Esophagus muscularis mucosa (tissue), 4 donors: Measurements from ENCODE around the gene DDAH1. TPM values are rescaled to one million over a fixed set of nuclear protein-coding genes. Genes with fewer than 3 reads are reported as not detected.

Experiments
- DNase-seq: peaks from one replicate; pipeline ENCODE4 v3.0.0-alpha.2; 2017; ENCODE audit errors: extremely low spot score
- H3K27ac ChIP-seq, 4 donors: fragments of 200-600 bp; sonication (generic); replicated peaks in 1 of 4; 1 replicate in 3 of 4; 2 replicates in 1 of 4; pipeline ENCODE4 v1.5.1; 2016 to 2019; ENCODE audit warnings: mild to moderate bottlenecking in 1 of 4
- H3K27me3 ChIP-seq, 4 donors: fragments of 200-600 bp; sonication (generic); one replicate each; pipeline versions ENCODE4 v1.5.1 to v1.6.0; 2016 to 2019
- H3K36me3 ChIP-seq, 4 donors: fragments of 200-600 bp; sonication (generic); one replicate each; pipeline ENCODE4 v1.5.1; 2016 to 2019
- H3K4me1 ChIP-seq, 4 donors: fragments of 200-600 bp; sonication (generic); one replicate each; pipeline ENCODE4 v1.5.1; 2016 to 2019
- H3K4me3 ChIP-seq, 4 donors: fragments of 200-600 bp; sonication (generic); 1 replicate in 2 of 4; 2 replicates in 2 of 4; pipeline ENCODE4 v1.5.1; 2016 to 2019; ENCODE audit warnings: mild to moderate bottlenecking in 4 of 4, moderate library complexity in 1 of 4
- H3K9me3 ChIP-seq, 4 donors: fragments of 200-600 bp; sonication (generic); 1 replicate in 3 of 4; 2 replicates in 1 of 4; pipeline ENCODE4 v1.5.1; 2016 to 2019
- EP300 ChIP-seq: sonication (generic); formaldehyde crosslinking; IDR thresholded peaks from one replicate; pipeline ENCODE4 v1.6.1; 2017; ENCODE audit warnings: antibody characterized with exemption
- POLR2A ChIP-seq: fragments of 450-650 bp; IDR thresholded peaks from one replicate; pipeline ENCODE4 v1.6.1; 2017; ENCODE audit warnings: antibody characterized with exemption, moderate library complexity, mild to moderate bottlenecking, low read depth
- POLR2AphosphoS5 ChIP-seq, 2 donors: sonication (generic); formaldehyde crosslinking; IDR thresholded peaks; one replicate each; pipeline ENCODE4 v1.6.1; 2017; ENCODE audit warnings: antibody characterized with exemption in 2 of 2
- WGBS: methylation state at CpG from one replicate; pipeline ENCODE4 v1.1.5; 2018; 5-methylcytosine and 5-hydroxymethylcytosine counted together
- intact Hi-C: fragments of 100-400 bp; cut with DNase I; formaldehyde crosslinking; loops from one replicate; pipeline ENCODE4 v1.15.1; 2023
- total RNA-seq, 4 donors: library from RNA; depleted of rRNA; stranded (reverse); fragments of >200 nt; gene quantifications; one replicate each; pipeline versions ENCODE4 v1.1.0 to v1.2.1, GENCODE V29; 2016
- TF ChIP-seq, protein P1 (sequence below), 3 experiments: fragments of 200-600 bp in 2 of 3; fragments of 450-650 bp in 1 of 3; sonication (generic) in 2 of 3; IDR thresholded peaks; one replicate each; pipeline ENCODE4 v1.5.1; 2017 to 2019; ENCODE audit warnings: antibody characterized with exemption in 3 of 3, mild to moderate bottlenecking in 2 of 3, moderate library complexity in 1 of 3

DDAH1 gene
- total RNA-seq, 4 donors from 2014 or later: 27.0 to 75.3 (median 38.0) TPM

DNA sequence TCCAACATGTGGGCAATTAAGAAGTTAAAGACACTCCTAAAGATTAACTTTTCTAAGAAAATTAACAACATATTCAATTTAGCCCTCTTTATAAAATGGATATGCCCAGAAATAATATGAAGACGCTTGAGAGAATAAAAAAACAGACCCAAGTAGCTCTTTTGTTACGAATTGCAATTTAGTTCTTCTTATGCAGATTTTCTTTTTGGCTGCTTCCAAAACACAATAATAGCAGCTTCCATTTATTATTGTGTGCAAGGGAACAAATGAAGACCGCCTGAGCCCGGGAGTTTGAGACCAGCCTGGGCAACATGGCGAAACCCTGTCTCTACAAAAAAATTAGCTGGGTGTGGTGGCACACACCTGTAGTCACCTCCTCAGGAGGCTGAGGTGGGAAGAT, 138.1 kb downstream of the DDAH1 start:
- H3K9me3 ChIP-seq: no peaks in the 10 kb centered on the region
- H3K4me1 ChIP-seq: peaks cover 25 to 28% (median 26%) of the 10 kb centered on the region in 4 donors
- intact Hi-C loops: no loop called here
- H3K27me3 ChIP-seq: no peaks in the 10 kb centered on the region
- H3K27ac ChIP-seq: no peak overlapping the region
- no peaks in the 10 kb centered on the region for H3K36me3 ChIP-seq
- no peak for DNase-seq
- TF ChIP-seq POLR2AphosphoS5 (IDR thresholded peaks at IDR 0.05) (no peak), EP300 (no peak), POLR2A (no peak)
- TF ChIP-seq, protein P1, sequence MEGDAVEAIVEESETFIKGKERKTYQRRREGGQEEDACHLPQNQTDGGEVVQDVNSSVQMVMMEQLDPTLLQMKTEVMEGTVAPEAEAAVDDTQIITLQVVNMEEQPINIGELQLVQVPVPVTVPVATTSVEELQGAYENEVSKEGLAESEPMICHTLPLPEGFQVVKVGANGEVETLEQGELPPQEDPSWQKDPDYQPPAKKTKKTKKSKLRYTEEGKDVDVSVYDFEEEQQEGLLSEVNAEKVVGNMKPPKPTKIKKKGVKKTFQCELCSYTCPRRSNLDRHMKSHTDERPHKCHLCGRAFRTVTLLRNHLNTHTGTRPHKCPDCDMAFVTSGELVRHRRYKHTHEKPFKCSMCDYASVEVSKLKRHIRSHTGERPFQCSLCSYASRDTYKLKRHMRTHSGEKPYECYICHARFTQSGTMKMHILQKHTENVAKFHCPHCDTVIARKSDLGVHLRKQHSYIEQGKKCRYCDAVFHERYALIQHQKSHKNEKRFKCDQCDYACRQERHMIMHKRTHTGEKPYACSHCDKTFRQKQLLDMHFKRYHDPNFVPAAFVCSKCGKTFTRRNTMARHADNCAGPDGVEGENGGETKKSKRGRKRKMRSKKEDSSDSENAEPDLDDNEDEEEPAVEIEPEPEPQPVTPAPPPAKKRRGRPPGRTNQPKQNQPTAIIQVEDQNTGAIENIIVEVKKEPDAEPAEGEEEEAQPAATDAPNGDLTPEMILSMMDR (IDR thresholded peaks at IDR 0.05): no peak
- no peak overlapping the region for H3K4me3 ChIP-seq
- WGBS: 97% methylated on average over 5 of the region's 5 CpGs

DNA sequence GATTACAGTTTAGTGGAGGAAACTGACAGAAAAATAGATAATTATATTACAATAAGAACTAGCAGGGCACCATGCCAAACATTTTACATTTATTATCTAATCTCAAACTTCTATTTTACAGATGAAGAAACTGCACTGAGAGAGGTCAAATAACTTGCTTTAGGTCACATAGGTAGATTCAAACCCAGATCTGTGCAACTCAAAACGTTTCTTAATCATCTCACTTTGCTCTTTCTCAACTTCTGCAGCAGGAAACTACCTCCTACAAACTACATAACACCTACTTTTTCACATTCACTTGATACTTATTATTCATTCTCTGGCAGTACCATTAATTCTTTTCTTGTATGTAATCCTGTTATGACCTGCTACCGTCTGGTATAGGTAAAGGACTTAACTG, 138.6 kb downstream of the DDAH1 start:
- H3K27ac ChIP-seq: no peak overlapping the region
- intact Hi-C loops: no loop called here
- TF ChIP-seq POLR2A: no peak
- TF ChIP-seq POLR2AphosphoS5 (IDR thresholded peaks at IDR 0.05): no peak
- TF ChIP-seq, protein P1 (IDR thresholded peaks at IDR 0.05): no peak
- no peak for TF ChIP-seq EP300
- 68% methylated on average over 2 of the region's 2 CpGs for WGBS
- no peaks in the 10 kb centered on the region for H3K9me3 ChIP-seq
- no peaks in the 10 kb centered on the region for H3K27me3 ChIP-seq
- no peak for DNase-seq
- peaks cover 23 to 28% (median 26%) of the 10 kb centered on the region in 4 donors for H3K4me1 ChIP-seq
- H3K36me3 ChIP-seq: no peaks in the 10 kb centered on the region
- no peak overlapping the region for H3K4me3 ChIP-seq

GRCh38 chr1:85325920-85326319, 139.0 kb downstream of the DDAH1 start:
- DNase-seq: no peak
- Histone ChIP-seq H3K27me3 (no peaks in the 10 kb centered on the region), H3K9me3 (no peaks in the 10 kb centered on the region), H3K36me3 (no peaks in the 10 kb centered on the region), H3K4me3 (no peak overlapping the region), H3K27ac (no peak overlapping the region), H3K4me1 (peaks cover 19 to 25% (median 23%) of the 10 kb centered on the region in 4 donors)
- TF ChIP-seq POLR2A (no peak), POLR2AphosphoS5 (IDR thresholded peaks at IDR 0.05) (no peak), EP300 (no peak)
- TF ChIP-seq, protein P1 (IDR thresholded peaks at IDR 0.05): no peak
- intact Hi-C loops: no loop called here

DNA sequence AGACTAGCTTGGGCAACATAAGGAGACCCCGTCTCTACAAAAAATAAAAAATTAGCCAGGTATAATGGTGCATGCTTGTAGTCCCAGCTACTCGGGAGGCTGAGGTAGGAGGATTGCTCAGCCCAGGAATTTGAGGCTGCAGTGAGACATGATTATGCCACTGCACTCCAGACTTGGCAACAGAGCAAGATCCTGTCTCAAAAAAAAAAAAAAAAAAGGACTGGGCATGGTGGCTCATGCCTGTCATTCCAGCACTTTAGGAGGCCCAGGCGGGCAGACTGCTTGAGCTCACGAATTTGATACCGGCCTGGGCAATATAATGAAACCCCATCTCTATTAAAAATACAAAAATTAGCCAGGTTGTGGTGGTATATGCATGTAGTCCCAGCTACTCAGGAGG, 141.2 kb downstream of the DDAH1 start:
- DNase-seq: no peak
- WGBS: 92% methylated on average over 5 of the region's 5 CpGs
- Histone ChIP-seq H3K36me3 (no peaks in the 10 kb centered on the region), H3K4me3 (no peak overlapping the region), H3K9me3 (no peaks in the 10 kb centered on the region), H3K27ac (no peak overlapping the region), H3K4me1 (peaks cover 3 to 11% (median 6%) of the 10 kb centered on the region in 4 donors), H3K27me3 (no peaks in the 10 kb centered on the region)
- TF ChIP-seq POLR2AphosphoS5 (IDR thresholded peaks at IDR 0.05): no peak
- TF ChIP-seq, protein P1 (IDR thresholded peaks at IDR 0.05): no peak
- TF ChIP-seq EP300: no peak
- TF ChIP-seq POLR2A: no peak
- intact Hi-C loops: no loop called here

DNA sequence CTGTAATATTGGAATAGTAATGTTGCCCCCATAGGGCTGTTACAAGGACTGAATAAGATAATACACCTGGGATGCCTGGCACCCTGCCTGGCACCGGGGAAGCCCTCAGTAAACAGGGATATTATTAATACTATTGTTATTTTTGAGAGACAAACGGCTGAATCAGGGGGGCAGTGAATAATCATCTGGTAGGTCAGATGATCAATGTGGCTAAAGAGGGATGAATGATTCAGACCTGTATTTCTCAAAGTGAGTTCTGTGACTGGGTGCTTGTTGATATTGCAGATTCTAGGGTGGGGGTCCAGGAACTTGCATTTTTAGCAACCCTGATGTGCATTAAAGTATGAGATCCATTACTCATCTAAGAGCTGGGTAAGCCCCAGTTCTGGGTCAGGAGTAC, 142.3 kb downstream of the DDAH1 start:
- no peak for DNase-seq
- Histone ChIP-seq H3K4me1 (peaks cover 0 to 7% (median 3%) of the 10 kb centered on the region in 4 donors), H3K27me3 (no peaks in the 10 kb centered on the region), H3K4me3 (no peak overlapping the region), H3K9me3 (no peaks in the 10 kb centered on the region), H3K36me3 (no peaks in the 10 kb centered on the region), H3K27ac (no peak overlapping the region)
- intact Hi-C loops: no loop called here
- 70% methylated on average over 2 of the region's 2 CpGs for WGBS
- TF ChIP-seq, protein P1 (IDR thresholded peaks at IDR 0.05): no peak
